Body of pancreas (tissue), 4 donors: ENCODE data around the gene ARPC5.

ENCODE experiments used
- POLR2A ChIP-seq, 3 donors: fragments of 450-650 bp; IDR thresholded peaks; one replicate each; pipeline ENCODE4 v1.6.1; 2016; ENCODE audit warnings: antibody characterized with exemption in 3 of 3, mild to moderate bottlenecking in 2 of 3
- TF ChIP-seq, protein P1 (sequence below), 7 experiments: fragments of 450-650 bp in 4 of 7; fragments of 200-600 bp in 3 of 7; sonication (generic) in 3 of 7; IDR thresholded peaks; one replicate each; pipeline ENCODE4 v1.5.1; 2016 to 2019; ENCODE audit warnings: antibody characterized with exemption in 7 of 7

DNA sequence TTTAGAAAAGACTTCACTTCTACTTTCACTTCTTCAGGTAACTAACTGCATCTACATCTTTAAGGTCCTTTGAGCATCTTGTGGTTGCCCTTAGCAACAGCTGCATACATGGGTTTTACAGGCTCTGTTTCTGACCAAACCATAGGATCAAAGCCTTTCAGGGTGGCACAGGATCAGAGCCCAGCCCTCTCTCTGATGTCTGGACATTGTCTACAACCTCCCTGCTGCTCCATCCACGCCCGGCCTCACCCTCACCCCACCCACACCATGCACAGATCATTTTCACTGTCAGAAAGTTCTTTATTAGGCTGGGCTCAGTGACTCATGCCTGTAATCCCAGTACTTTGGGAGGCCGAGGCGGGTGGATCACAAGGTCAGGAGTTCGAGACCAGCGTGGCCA lies 50.5 kb downstream of the ARPC5 start:
- TF ChIP-seq, protein P1, sequence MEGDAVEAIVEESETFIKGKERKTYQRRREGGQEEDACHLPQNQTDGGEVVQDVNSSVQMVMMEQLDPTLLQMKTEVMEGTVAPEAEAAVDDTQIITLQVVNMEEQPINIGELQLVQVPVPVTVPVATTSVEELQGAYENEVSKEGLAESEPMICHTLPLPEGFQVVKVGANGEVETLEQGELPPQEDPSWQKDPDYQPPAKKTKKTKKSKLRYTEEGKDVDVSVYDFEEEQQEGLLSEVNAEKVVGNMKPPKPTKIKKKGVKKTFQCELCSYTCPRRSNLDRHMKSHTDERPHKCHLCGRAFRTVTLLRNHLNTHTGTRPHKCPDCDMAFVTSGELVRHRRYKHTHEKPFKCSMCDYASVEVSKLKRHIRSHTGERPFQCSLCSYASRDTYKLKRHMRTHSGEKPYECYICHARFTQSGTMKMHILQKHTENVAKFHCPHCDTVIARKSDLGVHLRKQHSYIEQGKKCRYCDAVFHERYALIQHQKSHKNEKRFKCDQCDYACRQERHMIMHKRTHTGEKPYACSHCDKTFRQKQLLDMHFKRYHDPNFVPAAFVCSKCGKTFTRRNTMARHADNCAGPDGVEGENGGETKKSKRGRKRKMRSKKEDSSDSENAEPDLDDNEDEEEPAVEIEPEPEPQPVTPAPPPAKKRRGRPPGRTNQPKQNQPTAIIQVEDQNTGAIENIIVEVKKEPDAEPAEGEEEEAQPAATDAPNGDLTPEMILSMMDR (IDR thresholded peaks at IDR 0.05): no peak
- no peak for TF ChIP-seq POLR2A (IDR thresholded peaks at IDR 0.05)
